ENCODE results near the gene TBL1X.

DNA sequence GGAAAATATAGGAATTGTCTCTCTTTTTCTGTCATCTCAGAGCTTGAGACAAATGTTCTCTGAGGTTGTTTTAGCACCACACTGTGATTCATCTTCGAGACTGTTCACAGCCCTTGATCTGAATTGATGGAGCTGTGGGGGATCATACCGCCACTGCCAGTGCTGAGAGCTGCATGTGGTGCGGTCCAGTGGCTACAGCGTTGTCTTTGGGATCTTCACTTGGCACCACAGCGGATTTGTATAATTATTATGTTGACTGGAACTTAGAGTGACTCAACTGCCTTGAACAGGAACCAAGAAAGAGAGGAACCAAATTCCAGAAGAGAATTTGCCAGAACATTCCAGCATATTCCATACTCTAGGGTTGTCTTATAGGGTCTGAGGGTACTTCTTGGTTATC, 29.1 kb downstream of the TBL1X start:
- TF ChIP-seq, protein P1, sequence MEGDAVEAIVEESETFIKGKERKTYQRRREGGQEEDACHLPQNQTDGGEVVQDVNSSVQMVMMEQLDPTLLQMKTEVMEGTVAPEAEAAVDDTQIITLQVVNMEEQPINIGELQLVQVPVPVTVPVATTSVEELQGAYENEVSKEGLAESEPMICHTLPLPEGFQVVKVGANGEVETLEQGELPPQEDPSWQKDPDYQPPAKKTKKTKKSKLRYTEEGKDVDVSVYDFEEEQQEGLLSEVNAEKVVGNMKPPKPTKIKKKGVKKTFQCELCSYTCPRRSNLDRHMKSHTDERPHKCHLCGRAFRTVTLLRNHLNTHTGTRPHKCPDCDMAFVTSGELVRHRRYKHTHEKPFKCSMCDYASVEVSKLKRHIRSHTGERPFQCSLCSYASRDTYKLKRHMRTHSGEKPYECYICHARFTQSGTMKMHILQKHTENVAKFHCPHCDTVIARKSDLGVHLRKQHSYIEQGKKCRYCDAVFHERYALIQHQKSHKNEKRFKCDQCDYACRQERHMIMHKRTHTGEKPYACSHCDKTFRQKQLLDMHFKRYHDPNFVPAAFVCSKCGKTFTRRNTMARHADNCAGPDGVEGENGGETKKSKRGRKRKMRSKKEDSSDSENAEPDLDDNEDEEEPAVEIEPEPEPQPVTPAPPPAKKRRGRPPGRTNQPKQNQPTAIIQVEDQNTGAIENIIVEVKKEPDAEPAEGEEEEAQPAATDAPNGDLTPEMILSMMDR (conservative IDR thresholded peaks at IDR 0.05), result no peak
- TF ChIP-seq ZFX (IDR thresholded peaks at IDR 0.05), result no peak
